Ovary (tissue), 10 donors: ENCODE data around the gene UBQLN1. TPM values are rescaled to one million over a fixed set of nuclear protein-coding genes. Genes with fewer than 3 reads are reported as not detected.

Experiments used
- DNase-seq, 5 donors: peaks; one replicate each; pipeline ENCODE4 v3.0.0-alpha.2; 2019 to 2020
- H3K27ac ChIP-seq, 2 donors: fragments of 200-600 bp; one replicate each; pipeline versions ENCODE4 v1.5.1 to v1.8.0; 2019 to 2022
- H3K27me3 ChIP-seq: fragments of 200-600 bp; one replicate; pipeline ENCODE4 v1.8.0; 2022
- H3K36me3 ChIP-seq: fragments of 200-600 bp; sonication (generic); one replicate; pipeline ENCODE4 v1.5.1; 2019
- H3K4me1 ChIP-seq: one replicate; pipeline ENCODE4 v1.8.1; 2013; ENCODE audit warnings: mild to moderate bottlenecking, moderate library complexity; ENCODE audit not compliant: insufficient read depth
- H3K4me3 ChIP-seq: fragments of 200-600 bp; sonication (generic); one replicate; pipeline ENCODE4 v1.5.1; 2017
- H3K9me3 ChIP-seq, 2 donors: fragments of 200-600 bp in 1 of 2; sonication (generic) in 1 of 2; one replicate each; pipeline versions ENCODE4 v1.5.1 to v1.8.1; 2013 to 2019; ENCODE audit warnings: mild to moderate bottlenecking in 1 of 2, moderate library complexity in 1 of 2
- CTCF ChIP-seq, 3 donors: fragments of 450-650 bp in 2 of 3; fragments of 200-600 bp in 1 of 3; IDR thresholded peaks; one replicate each; pipeline versions ENCODE4 v1.5.1 to v1.8.0; 2016 to 2022; ENCODE audit warnings: antibody characterized with exemption in 3 of 3, mild to moderate bottlenecking in 1 of 3
- EP300 ChIP-seq: sonication (generic); formaldehyde crosslinking; IDR thresholded peaks from one replicate; pipeline ENCODE4 v1.6.1; 2017; ENCODE audit warnings: antibody characterized with exemption
- POLR2A ChIP-seq: fragments of 450-650 bp; IDR thresholded peaks from one replicate; pipeline ENCODE4 v1.6.1; 2017; ENCODE audit warnings: antibody characterized with exemption, mild to moderate bottlenecking, moderate library complexity
- WGBS, 3 donors: extraction: QIAGEN DNeasy Blood & Tissue Kit in 1 of 3; methylation state at CpG; one replicate each; pipeline versions ENCODE4 v1.1.5 to v1.1.7; 2013 to 2017; 5-methylcytosine and 5-hydroxymethylcytosine counted together
- intact Hi-C, 4 donors: fragments of 100-400 bp; cut with DNase I; formaldehyde crosslinking; loops; one replicate each; pipeline versions ENCODE4 v1.11.0 to v1.15.1; 2022 to 2023
- long read RNA-seq, 3 donors: library from polyadenylated mRNA in 2 of 3; unstranded in 2 of 3; transcript quantifications; one replicate each; pipeline ENCODE4 v2.0.0 and lab custom pipeline, GENCODE V29; 2021 to 2026
- polyA plus RNA-seq, 2 donors: library from polyadenylated mRNA; stranded (reverse); fragments of 200-250 nt in 1 of 2; fragments of 350-450 nt in 1 of 2; fragmentation: Illumina TruSeq in 1 of 2; extraction: RNeasy Lipid Tissue Mini Kit (QIAGEN cat#74804) in 1 of 2; gene quantifications; one replicate each; pipeline ENCODE4 v1.2.3, GENCODE V29; 2013 to 2014
- total RNA-seq, 7 donors: library from RNA; depleted of rRNA in 2 of 7; stranded (reverse); fragments of >200 nt in 2 of 7; fragmentation: NEBNext Ultra II Directional in 3 of 7; extraction: Animal tissue kit (Norgen Biotek cat#: 25700) in 3 of 7; gene quantifications; one replicate each; pipeline versions ENCODE4 v1.1.0 to v1.2.4, GENCODE V29; 2016 to 2023
- donor health status: DM: no; HTN: no; CAD: no; lungs with moderate emphysema.
- donor health status: DM: no; HTN: no; CAD: no.
- donor health status: Bipolar disorder and iron deficiency.
- donor health status: DM: yes; HTN: yes; CAD: no.
- donor health status: DM: no; HTN: no; CAD: no.
- donor health status: DM: yes; HTN: yes; CAD: no.

The UBQLN1 gene
- total RNA-seq (100 to 1,000 TPM in 1 of 7 donors, 10 to 100 TPM in 6; 71.7 to 105 (median 82.3) TPM), polyA plus RNA-seq (10 to 100 TPM; 28.2 to 82.9 TPM)
- long read RNA-seq, donor 1, full-length matches to known transcripts = 22 of 28 reads
- long read RNA-seq, donor 1, partial matches to known transcripts = 0 of 28 reads
- long read RNA-seq, donor 1, other reads (novel, unspliced or antisense) = 6 of 28 reads
- long read RNA-seq, donor 2, full-length matches to known transcripts = 41 of 78 reads
- long read RNA-seq, donor 2, partial matches to known transcripts = 37 of 78 reads
- long read RNA-seq, donor 2, other reads (novel, unspliced or antisense) = 0 of 78 reads
- long read RNA-seq, donor 3, full-length matches to known transcripts = 25 of 30 reads
- long read RNA-seq, donor 3, partial matches to known transcripts = 1 of 30 reads
- long read RNA-seq, donor 3, other reads (novel, unspliced or antisense) = 4 of 30 reads

GRCh38 chr9:83707768-83708514 is at the start of gene UBQLN1:
TSS of gene UBQLN1 (minus strand) at chr9:83707958. CDS start at chr9:83707679, 279 bp downstream.
- Histone ChIP-seq H3K4me1 (peaks cover 1% of the 10 kb centered on the region), H3K9me3 (no peaks in the 10 kb centered on the region), H3K4me3 (peak within 1 kb of the TSS; percentile 84), H3K27ac (peak within 1 kb of the TSS; percentile 89 to 94), H3K27me3 (no peaks in the 10 kb centered on the region), H3K36me3 (no peaks in the 10 kb centered on the region)
- peak; percentile 93 to 96 (median 95) for DNase-seq
- TF ChIP-seq EP300 (peak; percentile 76), CTCF (IDR thresholded peaks at IDR 0.05) (peak in 1 of 3 donors; percentile 44), POLR2A (peak; percentile 82)
- WGBS, 3 donors = 0% methylated on average over 63 to 67 of the region's 67 CpGs
- intact Hi-C loops = no loop called here

DNA sequence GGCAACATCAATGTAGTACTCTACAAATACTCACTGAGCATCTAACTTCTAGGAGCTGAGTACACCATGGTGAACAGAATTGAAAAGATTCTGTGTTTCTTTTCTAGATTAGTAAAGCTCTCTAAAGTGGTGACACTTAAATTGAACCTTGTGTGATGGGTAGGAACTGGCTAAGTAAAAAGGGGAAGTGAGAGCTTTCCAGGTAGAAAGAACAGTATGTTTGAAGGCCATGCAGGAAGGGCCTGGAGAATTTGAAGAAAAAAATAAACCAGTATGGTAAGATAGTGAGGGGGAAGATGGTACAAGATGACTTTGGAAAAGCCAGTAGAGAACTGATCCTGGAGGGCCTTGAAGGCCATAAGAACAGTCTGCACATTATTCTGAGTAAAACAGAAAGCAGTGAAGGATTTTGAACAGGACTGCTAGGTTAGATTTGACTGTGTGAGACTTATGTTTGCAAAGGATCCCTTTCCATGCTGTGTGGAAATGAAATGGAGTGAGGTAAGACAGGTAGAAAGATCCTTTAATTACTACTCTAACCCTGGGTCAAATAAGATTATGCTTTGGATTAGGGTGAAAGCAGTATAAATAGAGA is 46.7 kb upstream of the UBQLN1 start:
- H3K27ac ChIP-seq = no peak overlapping the region
- H3K4me3 ChIP-seq = no peak overlapping the region
- no peaks in the 10 kb centered on the region for H3K9me3 ChIP-seq
- H3K4me1 ChIP-seq = no peaks in the 10 kb centered on the region
- no peak for DNase-seq
- intact Hi-C loops = no loop called here
- no peak for TF ChIP-seq CTCF (IDR thresholded peaks at IDR 0.05)
- TF ChIP-seq POLR2A = no peak
- TF ChIP-seq EP300 = no peak
- no peaks in the 10 kb centered on the region for H3K36me3 ChIP-seq
- H3K27me3 ChIP-seq = no peaks in the 10 kb centered on the region

GRCh38 chr9:83749706-83750105 is 41.9 kb upstream of the UBQLN1 start:
- Histone ChIP-seq H3K27ac (no peak overlapping the region), H3K4me1 (no peaks in the 10 kb centered on the region), H3K27me3 (no peaks in the 10 kb centered on the region), H3K36me3 (no peaks in the 10 kb centered on the region), H3K4me3 (no peak overlapping the region), H3K9me3 (no peaks in the 10 kb centered on the region)
- no peak for DNase-seq
- TF ChIP-seq EP300 (no peak), CTCF (IDR thresholded peaks at IDR 0.05) (no peak), POLR2A (no peak)
- WGBS, 3 donors = 91 to 93% (median 93%) methylated on average over 3 of the region's 3 CpGs
- intact Hi-C loops = no loop called here

GRCh38 chr9:83744206-83744605 is 36.4 kb upstream of the UBQLN1 start:
- H3K36me3 ChIP-seq = no peaks in the 10 kb centered on the region
- WGBS, 3 donors = 96 to 98% (median 96%) methylated on average over 1 of the region's 1 CpG
- intact Hi-C loops = no loop called here
- H3K4me1 ChIP-seq = no peaks in the 10 kb centered on the region
- H3K27ac ChIP-seq = no peak overlapping the region
- H3K27me3 ChIP-seq = no peaks in the 10 kb centered on the region
- no peak overlapping the region for H3K4me3 ChIP-seq
- TF ChIP-seq EP300 (no peak), POLR2A (no peak), CTCF (IDR thresholded peaks at IDR 0.05) (no peak)
- DNase-seq = no peak
- H3K9me3 ChIP-seq = no peaks in the 10 kb centered on the region
